HG02973 (cell line): ENCODE results near the gene CEP126.

Experiments
- ATAC-seq: cut with Tn5 transposase; IDR thresholded peaks from one replicate; pipeline ENCODE4 v1.9.1; 2021; ENCODE audit warnings: moderate library complexity; ENCODE audit not compliant: unreplicated experiment

Gene CEP126

GRCh38 chr11:101914738-101915426, at the start of gene CEP126:
TSS of gene CEP126 (plus strand) at chr11:101915010. CDS start at chr11:101915285, 275 bp downstream.
- ATAC-seq, result peak; percentile 99

- ATAC-seq, result no peak
These were observed 48.0 kb upstream of the CEP126 start for GRCh38 chr11:101866619-101867491.

GRCh38 chr11:101867951-101868350, 46.9 kb upstream of the CEP126 start:
- no peak for ATAC-seq

- no peak for ATAC-seq
These were observed 44.3 kb upstream of the CEP126 start for GRCh38 chr11:101870510-101870909.

GRCh38 chr11:101872171-101872882, 42.5 kb upstream of the CEP126 start:
- no peak for ATAC-seq

GRCh38 chr11:101880222-101880621, 34.6 kb upstream of the CEP126 start:
- no peak for ATAC-seq

- no peak for ATAC-seq
These were observed 33.2 kb upstream of the CEP126 start for GRCh38 chr11:101881586-101881985.

- no peak for ATAC-seq
These were observed 29.2 kb upstream of the CEP126 start for GRCh38 chr11:101885631-101886030.

- ATAC-seq, result no peak
These were observed 25.0 kb upstream of the CEP126 start for GRCh38 chr11:101889767-101890166.

- no peak for ATAC-seq
These were observed 20.3 kb upstream of the CEP126 start for GRCh38 chr11:101894505-101894904.

- no peak for ATAC-seq
These were observed 7.0 kb upstream of the CEP126 start for GRCh38 chr11:101907815-101908214.

- ATAC-seq, result no peak
These were observed 5.7 kb upstream of the CEP126 start for GRCh38 chr11:101909087-101909486.

GRCh38 chr11:101912823-101913284, 2.0 kb upstream of the CEP126 start:
- no peak for ATAC-seq

GRCh38 chr11:101913656-101914055, 1.2 kb upstream of the CEP126 start:
- ATAC-seq, result no peak

GRCh38 chr11:101914341-101914737, 471 bp upstream of the CEP126 start:
- no peak for ATAC-seq

GRCh38 chr11:101915791-101916291, 1.0 kb downstream of the CEP126 start:
- peak; percentile 48 for ATAC-seq

- ATAC-seq, result no peak
These were observed 1.6 kb downstream of the CEP126 start, which contains the start of gene ANGPTL5 for GRCh38 chr11:101916422-101916821. TSS of gene ANGPTL5 (minus strand) at chr11:101916522. CDS start at chr11:101907909, 8,613 bp downstream.

- ATAC-seq, result no peak
These were observed 2.4 kb downstream of the CEP126 start for GRCh38 chr11:101917226-101917625.

- no peak for ATAC-seq
These were observed 6.2 kb downstream of the CEP126 start for GRCh38 chr11:101920992-101921391.

GRCh38 chr11:101923554-101923953, 8.7 kb downstream of the CEP126 start:
- ATAC-seq, result no peak

GRCh38 chr11:101929294-101929915, 14.6 kb downstream of the CEP126 start:
- no peak for ATAC-seq
